Progenitor cell of endocrine pancreas (in vitro differentiated cells): ENCODE data around the gene NBAS. TPM values are rescaled to one million over a fixed set of nuclear protein-coding genes. Genes with fewer than 3 reads are reported as not detected.

Experiments
- DNase-seq: peaks from one replicate; pipeline ENCODE4 v3.0.0; 2021; ENCODE audit warnings: low spot score; ENCODE audit not compliant: unreplicated experiment
- H3K27ac Mint-ChIP-seq: 2 replicates; pipeline ENCODE4 v1.8.0; 2021; ENCODE audit warnings: mild to moderate bottlenecking, moderate library complexity, mixed read lengths
- H3K27me3 Mint-ChIP-seq: 2 replicates; pipeline ENCODE4 v1.8.0; 2021; ENCODE audit warnings: mixed read lengths
- H3K36me3 Mint-ChIP-seq: 2 replicates; pipeline ENCODE4 v1.8.0; 2022; ENCODE audit warnings: mixed read lengths; ENCODE audit not compliant: insufficient read depth
- H3K4me1 Mint-ChIP-seq: 2 replicates; pipeline ENCODE4 v1.8.0; 2021; ENCODE audit warnings: low read depth, mixed read lengths
- H3K4me3 Mint-ChIP-seq: 2 replicates; pipeline ENCODE4 v1.8.0; 2021; ENCODE audit warnings: low read depth, mild to moderate bottlenecking, moderate library complexity, mixed read lengths
- H3K9me3 Mint-ChIP-seq: 2 replicates; pipeline ENCODE4 v1.8.0; 2021; ENCODE audit warnings: low read depth, mixed read lengths
- CTCF ChIP-seq: fragments of 200-600 bp; sonication (generic); IDR thresholded peaks from one replicate; pipeline ENCODE4 v1.5.0; 2021; ENCODE audit warnings: antibody characterized with exemption, mild to moderate bottlenecking; ENCODE audit not compliant: unreplicated experiment
- total RNA-seq: library from RNA; stranded (reverse); gene quantifications from 2 replicates; pipeline ENCODE4 v1.2.1, GENCODE V29; 2021

The NBAS gene
- total RNA-seq, 1 donor from 2014 or later: 63.0 TPM

GRCh38 chr2:15136639-15137038 is 424.5 kb downstream of the NBAS start:
- Mint-ChIP-seq H3K9me3 (no peaks in the 10 kb centered on the region), H3K27me3 (no peaks in the 10 kb centered on the region), H3K27ac (no peak overlapping the region), H3K36me3 (no peaks in the 10 kb centered on the region), H3K4me1 (no peaks in the 10 kb centered on the region), H3K4me3 (no peak overlapping the region)
- DNase-seq: no peak
- no peak for TF ChIP-seq CTCF

- H3K27me3 Mint-ChIP-seq: no peaks in the 10 kb centered on the region
- DNase-seq: no peak
- H3K4me3 Mint-ChIP-seq: no peak overlapping the region
- no peaks in the 10 kb centered on the region for H3K9me3 Mint-ChIP-seq
- TF ChIP-seq CTCF: no peak
- no peaks in the 10 kb centered on the region for H3K4me1 Mint-ChIP-seq
- no peaks in the 10 kb centered on the region for H3K36me3 Mint-ChIP-seq
- H3K27ac Mint-ChIP-seq: no peak overlapping the region
These were observed 426.2 kb downstream of the NBAS start for GRCh38 chr2:15134957-15135356.

- Mint-ChIP-seq H3K4me3 (no peak overlapping the region), H3K4me1 (no peaks in the 10 kb centered on the region), H3K27me3 (no peaks in the 10 kb centered on the region), H3K36me3 (no peaks in the 10 kb centered on the region), H3K27ac (no peak overlapping the region), H3K9me3 (no peaks in the 10 kb centered on the region)
- TF ChIP-seq CTCF: no peak
- DNase-seq: no peak
These were observed 427.7 kb downstream of the NBAS start for GRCh38 chr2:15133461-15133860.

GRCh38 chr2:15128846-15129245 is 432.3 kb downstream of the NBAS start:
- DNase-seq: no peak
- Mint-ChIP-seq H3K9me3 (peaks cover 6% of the 10 kb centered on the region), H3K27ac (no peak overlapping the region), H3K4me1 (peaks cover 12% of the 10 kb centered on the region), H3K36me3 (no peaks in the 10 kb centered on the region), H3K4me3 (no peak overlapping the region), H3K27me3 (no peaks in the 10 kb centered on the region)
- no peak for TF ChIP-seq CTCF

GRCh38 chr2:15127876-15128275 is 433.3 kb downstream of the NBAS start:
- TF ChIP-seq CTCF: no peak
- Mint-ChIP-seq H3K27ac (no peak overlapping the region), H3K27me3 (no peaks in the 10 kb centered on the region), H3K9me3 (peaks cover 8% of the 10 kb centered on the region), H3K4me3 (no peak overlapping the region), H3K36me3 (no peaks in the 10 kb centered on the region), H3K4me1 (peaks cover 12% of the 10 kb centered on the region)
- DNase-seq: no peak
